Measurements from ENCODE around the gene STX8. TPM values are rescaled to one million over a fixed set of nuclear protein-coding genes. Genes with fewer than 3 reads are reported as not detected.

STX8 gene
- total RNA-seq, 2 donors from 2014 or later = 41.6 to 57.2 TPM

DNA sequence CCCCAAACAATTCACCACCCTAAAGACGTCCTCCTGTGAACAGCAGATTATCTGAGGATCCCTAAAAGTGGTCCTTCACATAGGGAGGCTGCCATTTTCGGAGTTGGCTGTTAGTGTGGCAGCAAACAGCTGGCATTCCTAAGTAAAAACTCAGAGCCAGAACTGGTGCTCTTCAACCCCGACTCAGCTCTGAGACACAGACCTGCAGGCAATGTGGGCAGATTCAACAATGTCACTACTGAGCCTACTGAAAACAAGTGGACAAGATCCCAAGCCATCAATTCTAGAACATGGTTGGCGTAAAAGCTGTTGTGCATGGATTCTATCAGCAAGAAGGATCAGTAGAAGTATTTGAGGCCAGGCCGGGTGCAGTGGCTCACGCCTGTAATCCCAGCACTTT lies 307.1 kb downstream of the STX8 start:
- H3K36me3 ChIP-seq = no peaks in the 10 kb centered on the region
- no peak overlapping the region for H3K9ac ChIP-seq (ENCODE audit: low read depth in 2 of 2, low read length in 2 of 2)
- no peak overlapping the region for H3K4me3 ChIP-seq
- H3K9me3 ChIP-seq = no peaks in the 10 kb centered on the region
- intact Hi-C loops (cut with DNase I) = no loop called here
- H3K27ac ChIP-seq = no peak overlapping the region
- TF ChIP-seq, protein P1, sequence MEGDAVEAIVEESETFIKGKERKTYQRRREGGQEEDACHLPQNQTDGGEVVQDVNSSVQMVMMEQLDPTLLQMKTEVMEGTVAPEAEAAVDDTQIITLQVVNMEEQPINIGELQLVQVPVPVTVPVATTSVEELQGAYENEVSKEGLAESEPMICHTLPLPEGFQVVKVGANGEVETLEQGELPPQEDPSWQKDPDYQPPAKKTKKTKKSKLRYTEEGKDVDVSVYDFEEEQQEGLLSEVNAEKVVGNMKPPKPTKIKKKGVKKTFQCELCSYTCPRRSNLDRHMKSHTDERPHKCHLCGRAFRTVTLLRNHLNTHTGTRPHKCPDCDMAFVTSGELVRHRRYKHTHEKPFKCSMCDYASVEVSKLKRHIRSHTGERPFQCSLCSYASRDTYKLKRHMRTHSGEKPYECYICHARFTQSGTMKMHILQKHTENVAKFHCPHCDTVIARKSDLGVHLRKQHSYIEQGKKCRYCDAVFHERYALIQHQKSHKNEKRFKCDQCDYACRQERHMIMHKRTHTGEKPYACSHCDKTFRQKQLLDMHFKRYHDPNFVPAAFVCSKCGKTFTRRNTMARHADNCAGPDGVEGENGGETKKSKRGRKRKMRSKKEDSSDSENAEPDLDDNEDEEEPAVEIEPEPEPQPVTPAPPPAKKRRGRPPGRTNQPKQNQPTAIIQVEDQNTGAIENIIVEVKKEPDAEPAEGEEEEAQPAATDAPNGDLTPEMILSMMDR (IDR thresholded peaks at IDR 0.05) = no peak
- no peak for DNase-seq
- H3K27me3 ChIP-seq = no peaks in the 10 kb centered on the region
- H3K4me1 ChIP-seq = no peaks in the 10 kb centered on the region

DNA sequence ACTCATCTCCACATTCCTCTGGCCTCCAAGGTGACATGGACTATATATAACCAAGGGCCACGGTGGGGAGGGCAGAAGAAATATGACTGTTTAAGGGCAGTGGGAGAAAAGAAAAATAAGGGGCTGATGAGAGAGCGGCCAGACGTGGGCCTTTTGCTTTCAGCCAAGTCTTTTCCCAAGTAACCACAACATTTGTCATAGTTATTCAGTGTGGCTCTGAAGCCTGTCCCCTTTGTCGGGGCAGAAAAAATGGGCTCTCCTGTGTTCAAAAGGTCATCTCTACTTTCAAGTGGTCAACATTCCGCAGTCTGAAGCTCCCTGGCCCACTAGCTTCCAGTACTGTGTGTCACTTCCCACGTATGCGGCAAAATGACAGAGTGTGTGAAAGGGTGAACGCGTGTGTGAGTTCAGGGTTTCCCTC lies 308.9 kb downstream of the STX8 start:
- no peaks in the 10 kb centered on the region for H3K27me3 ChIP-seq
- no peak overlapping the region for H3K9ac ChIP-seq (ENCODE audit: low read depth in 2 of 2, low read length in 2 of 2)
- TF ChIP-seq, protein P1 (IDR thresholded peaks at IDR 0.05) = no peak
- no peaks in the 10 kb centered on the region for H3K36me3 ChIP-seq
- no peaks in the 10 kb centered on the region for H3K4me1 ChIP-seq
- no peak overlapping the region for H3K4me3 ChIP-seq
- intact Hi-C loops (cut with DNase I) = no loop called here
- DNase-seq = no peak
- H3K27ac ChIP-seq = no peak overlapping the region
- no peaks in the 10 kb centered on the region for H3K9me3 ChIP-seq

DNA sequence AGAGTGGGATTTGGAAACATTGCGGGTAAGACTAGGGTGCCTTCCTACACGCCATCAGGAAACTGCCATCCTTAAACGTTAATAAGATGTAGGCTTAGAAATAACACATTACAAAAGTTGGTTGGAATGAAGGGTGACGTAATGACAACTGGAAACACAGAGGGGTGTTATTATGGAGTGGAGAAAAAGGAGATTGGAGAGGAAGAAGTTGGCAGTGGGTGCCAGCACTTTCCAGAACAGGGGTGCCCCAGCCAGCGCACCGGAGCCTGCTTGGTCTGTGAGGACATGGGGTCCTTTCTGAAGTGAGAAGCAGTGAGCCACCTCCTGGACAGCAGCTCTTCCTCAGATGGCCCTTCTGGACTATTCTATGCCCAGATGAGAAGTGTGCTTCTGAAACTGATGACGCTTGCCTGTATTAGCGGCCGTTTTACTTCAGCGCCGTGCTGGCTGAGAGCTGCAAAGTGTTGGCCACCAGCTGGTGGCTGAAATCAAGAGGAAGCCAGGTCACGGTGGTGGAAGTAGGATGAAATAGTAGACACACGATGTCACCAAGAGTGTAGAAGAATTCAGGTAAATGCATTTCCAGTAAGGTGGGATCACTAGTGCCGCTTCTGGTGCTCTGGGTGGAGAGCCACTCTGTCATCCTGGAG lies 309.5 kb downstream of the STX8 start:
- H3K9me3 ChIP-seq = no peaks in the 10 kb centered on the region
- H3K36me3 ChIP-seq = no peaks in the 10 kb centered on the region
- no peak overlapping the region for H3K27ac ChIP-seq
- no peaks in the 10 kb centered on the region for H3K27me3 ChIP-seq
- no peak for DNase-seq
- TF ChIP-seq, protein P1 (IDR thresholded peaks at IDR 0.05) = no peak
- no peak overlapping the region for H3K4me3 ChIP-seq
- H3K4me1 ChIP-seq = no peaks in the 10 kb centered on the region
- no peak overlapping the region for H3K9ac ChIP-seq (ENCODE audit: low read depth in 2 of 2, low read length in 2 of 2)
- intact Hi-C loops (cut with DNase I) = no loop called here

- no peak for DNase-seq
- H3K36me3 ChIP-seq = no peaks in the 10 kb centered on the region
- no peak overlapping the region for H3K4me3 ChIP-seq
- TF ChIP-seq, protein P1 (IDR thresholded peaks at IDR 0.05) = no peak
- H3K27ac ChIP-seq = peak overlapping the region; percentile 69
- no peaks in the 10 kb centered on the region for H3K27me3 ChIP-seq
- H3K4me1 ChIP-seq = peaks cover 6% of the 10 kb centered on the region
- intact Hi-C loops (cut with DNase I) = no loop called here
- H3K9ac ChIP-seq (ENCODE audit: low read depth in 2 of 2, low read length in 2 of 2) = peak overlapping the region; percentile 39 to 58
- H3K9me3 ChIP-seq = no peaks in the 10 kb centered on the region
These were observed 314.3 kb downstream of the STX8 start for GRCh38 chr17:9261081-9262012.

GRCh38 chr17:9259419-9259818 lies 316.2 kb downstream of the STX8 start:
- no peaks in the 10 kb centered on the region for H3K36me3 ChIP-seq
- H3K9ac ChIP-seq (ENCODE audit: low read depth in 2 of 2, low read length in 2 of 2) = no peak overlapping the region
- no peaks in the 10 kb centered on the region for H3K27me3 ChIP-seq
- H3K27ac ChIP-seq = no peak overlapping the region
- intact Hi-C loops (cut with DNase I) = no loop called here
- TF ChIP-seq, protein P1 (IDR thresholded peaks at IDR 0.05) = no peak
- no peak overlapping the region for H3K4me3 ChIP-seq
- peaks cover 8% of the 10 kb centered on the region for H3K4me1 ChIP-seq
- H3K9me3 ChIP-seq = no peaks in the 10 kb centered on the region
- DNase-seq = no peak
